Peyer's patch (tissue), 4 donors: Measurements from ENCODE around the gene PTPRM.

Experiments
- POLR2A ChIP-seq, 2 donors: fragments of 450-650 bp; IDR thresholded peaks; one replicate each; pipeline ENCODE4 v1.5.1; 2017; ENCODE audit warnings: antibody characterized with exemption in 2 of 2, mild to moderate bottlenecking in 2 of 2, moderate library complexity in 2 of 2
- TF ChIP-seq, protein P1 (sequence below), 6 experiments: fragments of 450-650 bp in 4 of 6; fragments of 200-600 bp in 2 of 6; sonication (generic) in 1 of 6; IDR thresholded peaks; one replicate each; pipeline ENCODE4 v1.5.1; 2017 to 2019; ENCODE audit warnings: antibody characterized with exemption in 6 of 6, mild to moderate bottlenecking in 3 of 6, moderate library complexity in 1 of 6

DNA sequence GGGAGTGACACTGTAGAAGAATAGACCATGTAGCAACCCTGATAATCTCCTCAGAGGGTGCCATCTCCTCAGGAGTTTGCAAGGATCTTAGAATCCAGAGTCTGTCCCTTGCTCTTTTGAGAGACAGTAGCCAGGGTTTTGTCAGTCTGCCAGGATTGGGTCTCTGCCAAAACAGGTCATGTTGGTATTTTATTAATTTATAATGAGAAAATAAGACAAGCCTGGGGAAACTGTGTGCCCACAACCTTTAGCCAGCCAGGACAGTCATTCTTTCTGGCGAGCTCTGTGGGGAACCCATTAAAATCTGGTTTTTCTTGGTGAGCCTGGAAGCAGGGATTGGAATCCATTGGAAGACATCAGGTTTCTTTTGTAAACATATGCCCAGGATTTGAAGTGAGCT, 78.6 kb downstream of the PTPRM start:
- TF ChIP-seq, protein P1, sequence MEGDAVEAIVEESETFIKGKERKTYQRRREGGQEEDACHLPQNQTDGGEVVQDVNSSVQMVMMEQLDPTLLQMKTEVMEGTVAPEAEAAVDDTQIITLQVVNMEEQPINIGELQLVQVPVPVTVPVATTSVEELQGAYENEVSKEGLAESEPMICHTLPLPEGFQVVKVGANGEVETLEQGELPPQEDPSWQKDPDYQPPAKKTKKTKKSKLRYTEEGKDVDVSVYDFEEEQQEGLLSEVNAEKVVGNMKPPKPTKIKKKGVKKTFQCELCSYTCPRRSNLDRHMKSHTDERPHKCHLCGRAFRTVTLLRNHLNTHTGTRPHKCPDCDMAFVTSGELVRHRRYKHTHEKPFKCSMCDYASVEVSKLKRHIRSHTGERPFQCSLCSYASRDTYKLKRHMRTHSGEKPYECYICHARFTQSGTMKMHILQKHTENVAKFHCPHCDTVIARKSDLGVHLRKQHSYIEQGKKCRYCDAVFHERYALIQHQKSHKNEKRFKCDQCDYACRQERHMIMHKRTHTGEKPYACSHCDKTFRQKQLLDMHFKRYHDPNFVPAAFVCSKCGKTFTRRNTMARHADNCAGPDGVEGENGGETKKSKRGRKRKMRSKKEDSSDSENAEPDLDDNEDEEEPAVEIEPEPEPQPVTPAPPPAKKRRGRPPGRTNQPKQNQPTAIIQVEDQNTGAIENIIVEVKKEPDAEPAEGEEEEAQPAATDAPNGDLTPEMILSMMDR (IDR thresholded peaks at IDR 0.05): no peak
- TF ChIP-seq POLR2A (IDR thresholded peaks at IDR 0.05): no peak
